ENCODE data around the gene TMEM129.

The TMEM129 gene

DNA sequence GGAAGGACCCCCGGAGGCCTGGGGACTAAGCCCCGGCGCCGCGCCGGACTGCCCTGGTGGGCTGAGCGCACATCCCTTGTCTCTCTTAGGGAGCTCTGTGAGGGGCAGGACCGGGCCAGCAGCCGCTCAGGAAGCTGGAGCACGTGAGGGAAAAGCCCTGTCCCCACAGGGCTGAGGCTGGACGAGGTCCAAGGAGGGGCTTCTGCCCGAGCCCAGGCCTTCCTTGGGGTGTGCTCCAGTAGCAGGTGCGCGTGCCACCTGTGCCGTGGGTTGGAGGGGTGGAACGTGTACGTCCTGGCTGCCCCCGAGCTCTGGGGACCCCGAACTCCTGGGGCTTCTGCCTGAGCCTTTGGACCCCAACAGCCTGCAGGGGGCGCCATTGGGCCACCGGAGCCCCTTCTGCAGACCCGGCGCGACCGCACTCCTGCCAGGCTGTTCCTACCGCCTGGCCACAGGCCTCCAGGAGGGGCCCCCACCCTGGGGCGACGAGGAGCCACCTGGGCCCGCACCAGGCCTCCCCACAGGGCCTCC lies 27.4 kb upstream of the TMEM129 start (continued):
- TF ChIP-seq ZNF843 (tag by site-specific recombination; IDR thresholded peaks at IDR 0.05) (no peak), ZNF221 (tag by site-specific recombination; IDR thresholded peaks at IDR 0.05; ENCODE audit: borderline replicate concordance) (no peak), ZNF140 (tag by site-specific recombination; IDR thresholded peaks at IDR 0.05) (no peak), ZNF302 (tag by site-specific recombination; IDR thresholded peaks at IDR 0.05; ENCODE audit: low read depth) (no peak), ZNF423 (tag by site-specific recombination; IDR thresholded peaks at IDR 0.05) (peak; percentile 92), PRDM1 (tag by site-specific recombination; IDR thresholded peaks at IDR 0.05) (no peak), KLF9 (tag by site-specific recombination; IDR thresholded peaks at IDR 0.05; ENCODE audit: low read depth) (no peak), ZNF621 (tag by site-specific recombination; IDR thresholded peaks at IDR 0.05) (no peak), ZBTB26 (tag by site-specific recombination; optimal IDR thresholded peaks at IDR 0.05) (peak; percentile 36), ZSCAN30 (tag by site-specific recombination; IDR thresholded peaks at IDR 0.05) (peak; percentile 79; the same call in 1 of the 2 replicates), ZBTB1 (tag by site-specific recombination; IDR thresholded peaks at IDR 0.05) (no peak), ZNF341 (tag by site-specific recombination; IDR thresholded peaks at IDR 0.05; ENCODE audit: low read depth) (peak; percentile 78), ZNF138 (tag by site-specific recombination; IDR thresholded peaks at IDR 0.05; ENCODE audit: borderline replicate concordance) (no peak), ZNF585B (tag by site-specific recombination; IDR thresholded peaks at IDR 0.05) (no peak), CTCF (tag by site-specific recombination; IDR thresholded peaks at IDR 0.05) (peak; percentile 85), ZNF214 (tag by site-specific recombination; IDR thresholded peaks at IDR 0.05; ENCODE audit: borderline replicate concordance) (no peak), SALL2 (tag by site-specific recombination; IDR thresholded peaks at IDR 0.05; ENCODE audit: borderline replicate concordance) (no peak), KLF16 (tag by site-specific recombination; IDR thresholded peaks at IDR 0.05) (no peak), ZNF19 (tag by site-specific recombination; IDR thresholded peaks at IDR 0.05; ENCODE audit: low read depth) (no peak), ZNF239 (tag by site-specific recombination; IDR thresholded peaks at IDR 0.05) (no peak), ZNF488 (tag by site-specific recombination; IDR thresholded peaks at IDR 0.05) (no peak), ZNF155 (tag by site-specific recombination; IDR thresholded peaks at IDR 0.05) (no peak)
- TF ChIP-seq, protein P1, sequence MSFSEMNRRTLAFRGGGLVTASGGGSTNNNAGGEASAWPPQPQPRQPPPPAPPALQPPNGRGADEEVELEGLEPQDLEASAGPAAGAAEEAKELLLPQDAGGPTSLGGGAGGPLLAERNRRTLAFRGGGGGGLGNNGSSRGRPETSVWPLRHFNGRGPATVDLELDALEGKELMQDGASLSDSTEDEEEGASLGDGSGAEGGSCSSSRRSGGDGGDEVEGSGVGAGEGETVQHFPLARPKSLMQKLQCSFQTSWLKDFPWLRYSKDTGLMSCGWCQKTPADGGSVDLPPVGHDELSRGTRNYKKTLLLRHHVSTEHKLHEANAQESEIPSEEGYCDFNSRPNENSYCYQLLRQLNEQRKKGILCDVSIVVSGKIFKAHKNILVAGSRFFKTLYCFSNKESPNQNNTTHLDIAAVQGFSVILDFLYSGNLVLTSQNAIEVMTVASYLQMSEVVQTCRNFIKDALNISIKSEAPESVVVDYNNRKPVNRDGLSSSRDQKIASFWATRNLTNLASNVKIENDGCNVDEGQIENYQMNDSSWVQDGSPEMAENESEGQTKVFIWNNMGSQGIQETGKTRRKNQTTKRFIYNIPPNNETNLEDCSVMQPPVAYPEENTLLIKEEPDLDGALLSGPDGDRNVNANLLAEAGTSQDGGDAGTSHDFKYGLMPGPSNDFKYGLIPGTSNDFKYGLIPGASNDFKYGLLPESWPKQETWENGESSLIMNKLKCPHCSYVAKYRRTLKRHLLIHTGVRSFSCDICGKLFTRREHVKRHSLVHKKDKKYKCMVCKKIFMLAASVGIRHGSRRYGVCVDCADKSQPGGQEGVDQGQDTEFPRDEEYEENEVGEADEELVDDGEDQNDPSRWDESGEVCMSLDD (tag by site-specific recombination; IDR thresholded peaks at IDR 0.05), result peak; percentile 95
- TF ChIP-seq, protein P2, sequence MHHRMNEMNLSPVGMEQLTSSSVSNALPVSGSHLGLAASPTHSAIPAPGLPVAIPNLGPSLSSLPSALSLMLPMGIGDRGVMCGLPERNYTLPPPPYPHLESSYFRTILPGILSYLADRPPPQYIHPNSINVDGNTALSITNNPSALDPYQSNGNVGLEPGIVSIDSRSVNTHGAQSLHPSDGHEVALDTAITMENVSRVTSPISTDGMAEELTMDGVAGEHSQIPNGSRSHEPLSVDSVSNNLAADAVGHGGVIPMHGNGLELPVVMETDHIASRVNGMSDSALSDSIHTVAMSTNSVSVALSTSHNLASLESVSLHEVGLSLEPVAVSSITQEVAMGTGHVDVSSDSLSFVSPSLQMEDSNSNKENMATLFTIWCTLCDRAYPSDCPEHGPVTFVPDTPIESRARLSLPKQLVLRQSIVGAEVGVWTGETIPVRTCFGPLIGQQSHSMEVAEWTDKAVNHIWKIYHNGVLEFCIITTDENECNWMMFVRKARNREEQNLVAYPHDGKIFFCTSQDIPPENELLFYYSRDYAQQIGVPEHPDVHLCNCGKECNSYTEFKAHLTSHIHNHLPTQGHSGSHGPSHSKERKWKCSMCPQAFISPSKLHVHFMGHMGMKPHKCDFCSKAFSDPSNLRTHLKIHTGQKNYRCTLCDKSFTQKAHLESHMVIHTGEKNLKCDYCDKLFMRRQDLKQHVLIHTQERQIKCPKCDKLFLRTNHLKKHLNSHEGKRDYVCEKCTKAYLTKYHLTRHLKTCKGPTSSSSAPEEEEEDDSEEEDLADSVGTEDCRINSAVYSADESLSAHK (tag by site-specific recombination; IDR thresholded peaks at IDR 0.05), result no peak
- TF ChIP-seq, protein P3, sequence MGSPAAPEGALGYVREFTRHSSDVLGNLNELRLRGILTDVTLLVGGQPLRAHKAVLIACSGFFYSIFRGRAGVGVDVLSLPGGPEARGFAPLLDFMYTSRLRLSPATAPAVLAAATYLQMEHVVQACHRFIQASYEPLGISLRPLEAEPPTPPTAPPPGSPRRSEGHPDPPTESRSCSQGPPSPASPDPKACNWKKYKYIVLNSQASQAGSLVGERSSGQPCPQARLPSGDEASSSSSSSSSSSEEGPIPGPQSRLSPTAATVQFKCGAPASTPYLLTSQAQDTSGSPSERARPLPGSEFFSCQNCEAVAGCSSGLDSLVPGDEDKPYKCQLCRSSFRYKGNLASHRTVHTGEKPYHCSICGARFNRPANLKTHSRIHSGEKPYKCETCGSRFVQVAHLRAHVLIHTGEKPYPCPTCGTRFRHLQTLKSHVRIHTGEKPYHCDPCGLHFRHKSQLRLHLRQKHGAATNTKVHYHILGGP (tag by site-specific recombination; IDR thresholded peaks at IDR 0.05), result no peak
- TF ChIP-seq, protein P4, sequence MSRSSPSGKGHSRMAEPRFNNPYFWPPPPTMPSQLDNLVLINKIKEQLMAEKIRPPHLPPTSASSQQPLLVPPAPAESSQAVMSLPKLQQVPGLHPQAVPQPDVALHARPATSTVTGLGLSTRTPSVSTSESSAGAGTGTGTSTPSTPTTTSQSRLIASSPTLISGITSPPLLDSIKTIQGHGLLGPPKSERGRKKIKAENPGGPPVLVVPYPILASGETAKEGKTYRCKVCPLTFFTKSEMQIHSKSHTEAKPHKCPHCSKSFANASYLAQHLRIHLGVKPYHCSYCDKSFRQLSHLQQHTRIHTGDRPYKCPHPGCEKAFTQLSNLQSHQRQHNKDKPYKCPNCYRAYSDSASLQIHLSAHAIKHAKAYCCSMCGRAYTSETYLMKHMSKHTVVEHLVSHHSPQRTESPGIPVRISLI (tag by site-specific recombination; IDR thresholded peaks at IDR 0.05), result no peak
